ENCODE measurements around the gene G3BP2. TPM values are rescaled to one million over a fixed set of nuclear protein-coding genes. Genes with fewer than 3 reads are reported as not detected.

The G3BP2 gene
- total and polyA plus RNA-seq, 9 of the 15 experiments (the other 6 are each of a cell fraction or from before 2014, with no cell fraction given) = 25.2 to 222 (median 130) TPM

GRCh38 chr4:75655562-75655961 is 17.6 kb downstream of the G3BP2 start:
- Histone ChIP-seq H3K9ac (ENCODE audit: insufficient read depth in 1 of 2, low read depth in 2 of 2, low read length in 2 of 2) (no peak overlapping the region), H3K79me2 (ENCODE audit: control insufficient read depth, insufficient read depth, low read length) (peaks cover 53% of the 10 kb centered on the region), H3K4me3 (no peak overlapping the region), H3K4me1 (replicated peaks in 1 of 2; ENCODE audit: control insufficient read depth in 2 of 2, insufficient read depth in 2 of 2, low read length in 2 of 2) (no peaks in the 10 kb centered on the region), H2AFZ (ENCODE audit: low read depth, low read length) (no peak overlapping the region), H4K20me1 (replicated peaks; ENCODE audit: control insufficient read depth, insufficient read depth, low read length) (peaks cover 5% of the 10 kb centered on the region; the same call in 1 of the 2 replicates), H3K9me1 (ENCODE audit: control insufficient read depth, insufficient read depth, low read length) (no peaks in the 10 kb centered on the region), H3K36me3 (ENCODE audit: control insufficient read depth, insufficient read depth, low read length) (peaks cover 96% of the 10 kb centered on the region), H3K27ac (ENCODE audit: extremely low read depth, low read depth, low read length) (no peak overlapping the region), H3K4me2 (ENCODE audit: insufficient read depth, low read length) (no peak overlapping the region), H3K9me3 (replicated peaks; ENCODE audit: control insufficient read depth, insufficient read depth, low read depth, low read length) (no peaks in the 10 kb centered on the region), H3K27me3 (ENCODE audit: control insufficient read depth in 2 of 2, insufficient read depth in 2 of 2, low read length in 2 of 2) (no peaks in the 10 kb centered on the region)
- no peak for DNase-seq (ENCODE audit: extremely low read depth in 1 of 4, low spot score in 3 of 4)
- POLR2A ChIA-PET = interaction anchor here (1.4 kb wide), 1 partner anchor 68 kb away, joined by 6 read pairs; the partner anchor contains the start of gene USO1
- CTCF ChIA-PET (ENCODE audit: low intra/inter-chr PET ratio) = no interaction called here
- intact Hi-C loops (cut with micrococcal nuclease) = no loop called here
- BruUV-seq (replicated peaks) = no TSS peak
- 93% methylated on average over 2 of the region's 2 CpGs for WGBS (ENCODE audit: insufficient coverage, low coverage, missing lambda C conversion rate)
- in situ Hi-C loops (cut with MboI) = no loop called here
- no peak for ATAC-seq
- FAIRE-seq = no peak
- no peak for TF ChIP-seq ZFP1 (CRISPR knock-in tag; IDR thresholded peaks at IDR 0.05)
- TF ChIP-seq ZNF23 (CRISPR knock-in tag; IDR thresholded peaks at IDR 0.05) = no peak
- no peak for TF ChIP-seq ZNF165 (CRISPR knock-in tag; IDR thresholded peaks at IDR 0.05; ENCODE audit: borderline replicate concordance)
- no peak for TF ChIP-seq CTCFL (IDR thresholded peaks at IDR 0.05; ENCODE audit: borderline replicate concordance, insufficient read depth, low read depth, low read length, poor library complexity, severe bottlenecking)
- TF ChIP-seq THRA (IDR thresholded peaks at IDR 0.05) = no peak
- no peak for TF ChIP-seq ETS2 (tag; IDR thresholded peaks at IDR 0.05; ENCODE audit: borderline replicate concordance, poor library complexity, severe bottlenecking)
- no peak for TF ChIP-seq ZNF253 (CRISPR knock-in tag; conservative IDR thresholded peaks at IDR 0.05)
- no peak for TF ChIP-seq THAP12 (CRISPR knock-in tag; IDR thresholded peaks at IDR 0.05)
- TF ChIP-seq ZNF277 (CRISPR knock-in tag; IDR thresholded peaks at IDR 0.05; ENCODE audit: borderline replicate concordance) = no peak
- TF ChIP-seq, protein P1, sequence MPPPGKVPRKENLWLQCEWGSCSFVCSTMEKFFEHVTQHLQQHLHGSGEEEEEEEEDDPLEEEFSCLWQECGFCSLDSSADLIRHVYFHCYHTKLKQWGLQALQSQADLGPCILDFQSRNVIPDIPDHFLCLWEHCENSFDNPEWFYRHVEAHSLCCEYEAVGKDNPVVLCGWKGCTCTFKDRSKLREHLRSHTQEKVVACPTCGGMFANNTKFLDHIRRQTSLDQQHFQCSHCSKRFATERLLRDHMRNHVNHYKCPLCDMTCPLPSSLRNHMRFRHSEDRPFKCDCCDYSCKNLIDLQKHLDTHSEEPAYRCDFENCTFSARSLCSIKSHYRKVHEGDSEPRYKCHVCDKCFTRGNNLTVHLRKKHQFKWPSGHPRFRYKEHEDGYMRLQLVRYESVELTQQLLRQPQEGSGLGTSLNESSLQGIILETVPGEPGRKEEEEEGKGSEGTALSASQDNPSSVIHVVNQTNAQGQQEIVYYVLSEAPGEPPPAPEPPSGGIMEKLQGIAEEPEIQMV (tag; conservative IDR thresholded peaks at IDR 0.05; ENCODE audit: low read depth) = no peak
- no peak for TF ChIP-seq NFE2L1 (tag; IDR thresholded peaks at IDR 0.05; ENCODE audit: borderline replicate concordance, low read depth)

Data from K562 (cell line).